Daoy (cell line): Measurements from ENCODE around the gene EXOC2. TPM values are rescaled to one million over a fixed set of nuclear protein-coding genes. Genes with fewer than 3 reads are reported as not detected.
"Not testable (repeated sequence)": the region's sequence is repeated elsewhere in the genome, so short reads cannot be mapped to it uniquely, and the experiment has no call there.

Experiments
- DNase-seq: peaks from one replicate; pipeline ENCODE4 v3.0.0-alpha.2; 2015; ENCODE audit warnings: low read depth
- total RNA-seq: library from RNA; depleted of rRNA; stranded (reverse); fragments of >200 nt; shearing (Covaris generic); gene quantifications from 2 replicates; pipeline ENCODE4 v1.2.3, GENCODE V29; 2014

Gene EXOC2
- total RNA-seq, 1 experiment from 2014 or later = 46.2 TPM

- DNase-seq = no peak
These were observed 109.3 kb downstream of the EXOC2 start for GRCh38 chr6:583635-584034.

- no peak for DNase-seq
These were observed 109.8 kb downstream of the EXOC2 start for GRCh38 chr6:583116-583515.

GRCh38 chr6:582370-582769 lies 110.6 kb downstream of the EXOC2 start:
- no peak for DNase-seq

GRCh38 chr6:579339-579738 lies 113.6 kb downstream of the EXOC2 start:
- DNase-seq = no peak

GRCh38 chr6:572596-573265 lies 120.2 kb downstream of the EXOC2 start:
- no peak for DNase-seq

- DNase-seq = no peak
These were observed 121.0 kb downstream of the EXOC2 start for GRCh38 chr6:571892-572291.

GRCh38 chr6:570825-571224 lies 122.1 kb downstream of the EXOC2 start:
- no peak for DNase-seq

- DNase-seq = no peak
These were observed 123.9 kb downstream of the EXOC2 start for GRCh38 chr6:568954-569523.

GRCh38 chr6:568085-568484 lies 124.9 kb downstream of the EXOC2 start:
- DNase-seq = no peak

- DNase-seq = no peak
These were observed 129.1 kb downstream of the EXOC2 start for GRCh38 chr6:563863-564262.

- DNase-seq = no peak
These were observed 130.8 kb downstream of the EXOC2 start for GRCh38 chr6:562052-562676.

- DNase-seq = not testable (repeated sequence)
These were observed 131.6 kb downstream of the EXOC2 start for GRCh38 chr6:561335-561734.

- DNase-seq = no peak
These were observed 134.0 kb downstream of the EXOC2 start for GRCh38 chr6:558959-559358.

GRCh38 chr6:558089-558488 lies 134.8 kb downstream of the EXOC2 start:
- DNase-seq = no peak

- DNase-seq = no peak
These were observed 141.0 kb downstream of the EXOC2 start for GRCh38 chr6:551829-552350.

GRCh38 chr6:551405-551804 lies 141.5 kb downstream of the EXOC2 start:
- DNase-seq = peak; percentile 70

GRCh38 chr6:549906-550305 lies 143.0 kb downstream of the EXOC2 start:
- DNase-seq = no peak

GRCh38 chr6:548517-548916 lies 144.4 kb downstream of the EXOC2 start:
- DNase-seq = no peak

- no peak for DNase-seq
These were observed 144.8 kb downstream of the EXOC2 start for GRCh38 chr6:548091-548490.

- no peak for DNase-seq
These were observed 152.4 kb downstream of the EXOC2 start for GRCh38 chr6:540490-540889.

GRCh38 chr6:537114-537513 lies 155.8 kb downstream of the EXOC2 start:
- no peak for DNase-seq

GRCh38 chr6:530425-530824 lies 162.5 kb downstream of the EXOC2 start:
- no peak for DNase-seq

GRCh38 chr6:528989-529388 lies 163.9 kb downstream of the EXOC2 start:
- no peak for DNase-seq
